Measurements from ENCODE around the gene ST3GAL5.

DNA sequence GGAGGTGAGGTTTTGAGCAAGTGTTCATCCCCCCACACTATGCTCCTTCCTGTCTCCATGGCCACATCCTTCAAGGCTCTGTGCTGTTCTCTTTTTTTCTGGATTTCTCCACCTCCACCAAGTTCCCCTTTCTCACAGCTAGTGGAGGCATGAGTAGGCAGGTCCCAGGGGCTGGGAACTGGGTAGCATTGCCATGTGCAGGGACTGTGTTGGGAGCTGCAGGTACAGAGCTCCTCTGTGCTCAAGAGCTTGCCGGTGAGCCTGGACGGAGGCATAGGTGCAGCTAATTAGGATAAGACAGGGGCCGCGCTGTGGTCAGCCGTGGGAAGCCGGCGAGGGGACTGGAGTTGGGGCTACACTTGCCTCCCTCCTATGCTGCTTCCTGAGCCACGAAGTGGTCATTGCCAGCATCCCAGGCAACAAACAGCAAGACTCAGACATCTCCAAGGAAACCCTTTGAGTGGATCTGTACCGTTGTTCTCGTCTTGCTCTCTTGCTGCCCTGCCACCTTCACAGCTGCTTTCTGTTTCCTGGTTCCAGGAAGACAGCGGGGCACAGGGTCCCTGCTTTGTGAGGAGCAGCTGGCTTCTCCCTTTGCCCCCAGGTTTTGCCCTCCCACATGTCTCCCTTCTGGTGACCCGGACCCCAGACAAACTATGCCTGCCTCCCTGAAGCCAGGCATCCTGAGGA, 98.1 kb downstream of the ST3GAL5 start:
- TF ChIP-seq, protein P1, sequence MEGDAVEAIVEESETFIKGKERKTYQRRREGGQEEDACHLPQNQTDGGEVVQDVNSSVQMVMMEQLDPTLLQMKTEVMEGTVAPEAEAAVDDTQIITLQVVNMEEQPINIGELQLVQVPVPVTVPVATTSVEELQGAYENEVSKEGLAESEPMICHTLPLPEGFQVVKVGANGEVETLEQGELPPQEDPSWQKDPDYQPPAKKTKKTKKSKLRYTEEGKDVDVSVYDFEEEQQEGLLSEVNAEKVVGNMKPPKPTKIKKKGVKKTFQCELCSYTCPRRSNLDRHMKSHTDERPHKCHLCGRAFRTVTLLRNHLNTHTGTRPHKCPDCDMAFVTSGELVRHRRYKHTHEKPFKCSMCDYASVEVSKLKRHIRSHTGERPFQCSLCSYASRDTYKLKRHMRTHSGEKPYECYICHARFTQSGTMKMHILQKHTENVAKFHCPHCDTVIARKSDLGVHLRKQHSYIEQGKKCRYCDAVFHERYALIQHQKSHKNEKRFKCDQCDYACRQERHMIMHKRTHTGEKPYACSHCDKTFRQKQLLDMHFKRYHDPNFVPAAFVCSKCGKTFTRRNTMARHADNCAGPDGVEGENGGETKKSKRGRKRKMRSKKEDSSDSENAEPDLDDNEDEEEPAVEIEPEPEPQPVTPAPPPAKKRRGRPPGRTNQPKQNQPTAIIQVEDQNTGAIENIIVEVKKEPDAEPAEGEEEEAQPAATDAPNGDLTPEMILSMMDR (IDR thresholded peaks at IDR 0.05) = no peak
- TF ChIP-seq POLR2A (IDR thresholded peaks at IDR 0.05) (no peak), POLR2AphosphoS5 (IDR thresholded peaks at IDR 0.05) (no peak)
